ENCODE measurements around the gene RELN. TPM values are rescaled to one million over a fixed set of nuclear protein-coding genes. Genes with fewer than 3 reads are reported as not detected.
"Not testable (repeated sequence)": the region's sequence is repeated elsewhere in the genome, so short reads cannot be mapped to it uniquely, and the experiment has no call there.

RELN gene
- total RNA-seq, 1 experiment from 2014 or later: 0.48 TPM

DNA sequence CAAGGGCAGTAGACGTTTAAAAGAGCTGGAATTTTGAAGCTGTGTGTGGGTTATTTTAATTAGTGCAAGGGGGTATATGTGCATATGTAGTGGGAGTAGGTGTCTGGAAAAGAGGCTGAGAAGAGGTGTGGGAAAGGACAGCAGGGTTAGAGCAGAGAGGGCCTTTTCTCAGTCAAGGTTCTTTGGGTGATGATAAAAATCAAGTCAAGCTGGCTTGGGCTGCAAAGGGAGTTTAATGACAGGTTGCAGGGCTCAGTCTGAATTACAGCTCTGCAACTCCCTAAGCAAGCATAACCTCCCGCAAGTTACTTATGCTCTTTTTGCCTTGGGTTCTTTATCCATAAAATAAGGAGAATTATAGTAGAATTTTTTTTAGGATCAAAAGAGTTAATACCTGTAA lies 83.5 kb downstream of the RELN start:
- intact Hi-C loops (cut with micrococcal nuclease; ENCODE audit: unreplicated experiment): no loop called here
- H2AFZ ChIP-seq: no peak overlapping the region
- no peaks in the 10 kb centered on the region for H3F3A ChIP-seq (ENCODE audit: insufficient read depth, low read depth)
- POLR2A ChIA-PET (ENCODE audit: unreplicated experiment): interaction anchor here (0.6 kb wide), 1 partner anchor 172 kb away, joined by 3 read pairs; no protein-coding TSS in a partner anchor
- H3K36me3 ChIP-seq (ENCODE audit: low read depth): no peaks in the 10 kb centered on the region
- BruUV-seq (replicated peaks): no TSS peak
- no peaks in the 10 kb centered on the region for H3K79me2 ChIP-seq (ENCODE audit: low read depth)
- no peaks in the 10 kb centered on the region for H3K27me3 ChIP-seq (ENCODE audit: insufficient read depth, low read depth)
- no peak for DNase-seq
- no peaks in the 10 kb centered on the region for H3K9me3 ChIP-seq (ENCODE audit: insufficient read depth, low read depth)
- TF ChIP-seq, protein P1, sequence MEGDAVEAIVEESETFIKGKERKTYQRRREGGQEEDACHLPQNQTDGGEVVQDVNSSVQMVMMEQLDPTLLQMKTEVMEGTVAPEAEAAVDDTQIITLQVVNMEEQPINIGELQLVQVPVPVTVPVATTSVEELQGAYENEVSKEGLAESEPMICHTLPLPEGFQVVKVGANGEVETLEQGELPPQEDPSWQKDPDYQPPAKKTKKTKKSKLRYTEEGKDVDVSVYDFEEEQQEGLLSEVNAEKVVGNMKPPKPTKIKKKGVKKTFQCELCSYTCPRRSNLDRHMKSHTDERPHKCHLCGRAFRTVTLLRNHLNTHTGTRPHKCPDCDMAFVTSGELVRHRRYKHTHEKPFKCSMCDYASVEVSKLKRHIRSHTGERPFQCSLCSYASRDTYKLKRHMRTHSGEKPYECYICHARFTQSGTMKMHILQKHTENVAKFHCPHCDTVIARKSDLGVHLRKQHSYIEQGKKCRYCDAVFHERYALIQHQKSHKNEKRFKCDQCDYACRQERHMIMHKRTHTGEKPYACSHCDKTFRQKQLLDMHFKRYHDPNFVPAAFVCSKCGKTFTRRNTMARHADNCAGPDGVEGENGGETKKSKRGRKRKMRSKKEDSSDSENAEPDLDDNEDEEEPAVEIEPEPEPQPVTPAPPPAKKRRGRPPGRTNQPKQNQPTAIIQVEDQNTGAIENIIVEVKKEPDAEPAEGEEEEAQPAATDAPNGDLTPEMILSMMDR (conservative IDR thresholded peaks at IDR 0.05): no peak
- no peak for TF ChIP-seq EZH2 (IDR thresholded peaks at IDR 0.05; ENCODE audit: low read depth)
- no peak overlapping the region for H3K4me2 ChIP-seq
- no peaks in the 10 kb centered on the region for H4K20me1 ChIP-seq (ENCODE audit: insufficient read depth)
- CTCF ChIA-PET: no interaction called here
- no peaks in the 10 kb centered on the region for H3K9me2 ChIP-seq (ENCODE audit: insufficient read depth)
- no peak overlapping the region for H3K4me3 ChIP-seq
- no peak overlapping the region for H3K27ac ChIP-seq
- no peaks in the 10 kb centered on the region for H3K4me1 ChIP-seq (replicated peaks; ENCODE audit: insufficient read depth)

DNA sequence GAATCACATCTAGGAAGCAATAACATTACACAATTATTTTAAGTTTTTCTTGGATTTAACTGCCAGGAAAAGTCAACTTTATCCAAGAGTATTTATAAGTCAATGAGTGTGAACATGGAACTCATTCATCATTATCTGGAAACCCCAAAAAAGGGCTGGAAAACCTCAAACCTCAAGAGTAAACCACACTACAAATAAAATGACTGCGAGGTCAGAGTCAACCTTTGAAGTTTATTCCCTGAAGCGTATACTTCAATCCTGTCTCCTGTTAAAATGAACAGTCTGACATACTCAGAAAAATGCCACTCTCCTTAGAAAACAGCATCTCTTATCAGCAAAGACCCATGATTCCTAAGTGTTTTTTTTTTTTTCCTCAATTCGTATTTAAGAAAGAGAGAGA lies 86.5 kb downstream of the RELN start:
- H4K20me1 ChIP-seq (ENCODE audit: insufficient read depth): no peaks in the 10 kb centered on the region
- no peak overlapping the region for H3K4me3 ChIP-seq
- no peaks in the 10 kb centered on the region for H3F3A ChIP-seq (ENCODE audit: insufficient read depth, low read depth)
- H3K4me1 ChIP-seq (replicated peaks; ENCODE audit: insufficient read depth): no peaks in the 10 kb centered on the region
- no peak for DNase-seq
- no TSS peak for BruUV-seq (replicated peaks)
- POLR2A ChIA-PET (ENCODE audit: unreplicated experiment): no interaction called here
- H3K79me2 ChIP-seq (ENCODE audit: low read depth): no peaks in the 10 kb centered on the region
- H3K36me3 ChIP-seq (ENCODE audit: low read depth): no peaks in the 10 kb centered on the region
- H3K4me2 ChIP-seq: no peak overlapping the region
- no peak for TF ChIP-seq EZH2 (IDR thresholded peaks at IDR 0.05; ENCODE audit: low read depth)
- TF ChIP-seq, protein P1 (conservative IDR thresholded peaks at IDR 0.05): no peak
- no peak overlapping the region for H2AFZ ChIP-seq
- H3K27ac ChIP-seq: no peak overlapping the region
- no peaks in the 10 kb centered on the region for H3K9me3 ChIP-seq (ENCODE audit: insufficient read depth, low read depth)
- intact Hi-C loops (cut with micrococcal nuclease; ENCODE audit: unreplicated experiment): no loop called here
- CTCF ChIA-PET: no interaction called here
- H3K27me3 ChIP-seq (ENCODE audit: insufficient read depth, low read depth): no peaks in the 10 kb centered on the region
- no peaks in the 10 kb centered on the region for H3K9me2 ChIP-seq (ENCODE audit: insufficient read depth)

DNA sequence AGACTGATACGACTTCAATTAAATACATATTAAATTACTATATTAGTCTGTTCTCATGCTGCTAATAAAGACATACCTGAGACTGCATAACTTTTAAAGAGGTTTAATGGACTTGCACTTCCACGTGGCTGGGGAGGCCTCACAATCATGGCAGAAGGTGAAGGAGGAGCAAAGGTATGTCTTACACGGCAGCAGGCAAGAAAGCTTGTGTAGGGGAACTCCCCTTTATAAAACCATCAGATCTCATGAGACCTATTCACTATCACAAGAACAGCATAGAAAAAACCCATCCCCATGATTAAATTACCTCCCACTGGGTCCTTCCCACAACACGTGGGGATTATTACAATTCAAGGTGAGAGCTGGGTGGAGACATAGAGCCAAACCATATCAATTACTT lies 92.6 kb downstream of the RELN start:
- POLR2A ChIA-PET (ENCODE audit: unreplicated experiment); H3K4me2 ChIP-seq; H3F3A ChIP-seq (ENCODE audit: insufficient read depth, low read depth); H3K27ac ChIP-seq; H3K36me3 ChIP-seq (ENCODE audit: low read depth); H3K4me1 ChIP-seq (replicated peaks; ENCODE audit: insufficient read depth); DNase-seq; CTCF ChIA-PET; H3K9me2 ChIP-seq (ENCODE audit: insufficient read depth); H4K20me1 ChIP-seq (ENCODE audit: insufficient read depth); H3K9me3 ChIP-seq (ENCODE audit: insufficient read depth, low read depth); H3K27me3 ChIP-seq (ENCODE audit: insufficient read depth, low read depth); H3K4me3 ChIP-seq; H3K79me2 ChIP-seq (ENCODE audit: low read depth); BruUV-seq (replicated peaks); H2AFZ ChIP-seq; intact Hi-C loops (cut with micrococcal nuclease; ENCODE audit: unreplicated experiment): not testable (repeated sequence)
